GM18505 (cell line): ENCODE data around the gene RFXAP.
"Not testable (repeated sequence)": the region's sequence is repeated elsewhere in the genome, so short reads cannot be mapped to it uniquely, and the experiment has no call there.

Experiments used
- ATAC-seq: cut with Tn5 transposase; IDR thresholded peaks from one replicate; pipeline ENCODE4 v1.9.1; 2021; ENCODE audit not compliant: unreplicated experiment
- POLR2A ChIP-seq: IDR thresholded peaks from 4 replicates; pipeline ENCODE4 v1.6.1; 2011; ENCODE audit warnings: borderline replicate concordance; ENCODE audit not compliant: insufficient read depth, insufficient read length; ENCODE audit errors: extremely low read depth

RFXAP gene

GRCh38 chr13:36818804-36819738, at the start of gene RFXAP:
Gene RFXAP (plus strand): TSS chr13:36819222. CDS start chr13:36819358, 136 bp downstream.
- peak; percentile 73 for TF ChIP-seq POLR2A
- ATAC-seq, result peak; percentile 92

- no peak for TF ChIP-seq POLR2A
- no peak for ATAC-seq
Measured at GRCh38 chr13:36769545-36769944, 49.5 kb upstream of the RFXAP start.

- no peak for ATAC-seq
- no peak for TF ChIP-seq POLR2A
Measured at GRCh38 chr13:36770741-36771140, 48.3 kb upstream of the RFXAP start.

GRCh38 chr13:36772853-36773252, 46.2 kb upstream of the RFXAP start:
- TF ChIP-seq POLR2A, result no peak
- ATAC-seq, result no peak

- ATAC-seq, result no peak
- no peak for TF ChIP-seq POLR2A
Measured at GRCh38 chr13:36774931-36775330, 44.1 kb upstream of the RFXAP start.

- no peak for ATAC-seq
- no peak for TF ChIP-seq POLR2A
Measured at GRCh38 chr13:36776175-36776574, 42.8 kb upstream of the RFXAP start.

- no peak for ATAC-seq
Measured at GRCh38 chr13:36778083-36778671, 40.8 kb upstream of the RFXAP start.

GRCh38 chr13:36783890-36784289, 35.1 kb upstream of the RFXAP start:
- TF ChIP-seq POLR2A, result no peak
- no peak for ATAC-seq

More at GRCh38 chr13:36778083-36778671, 40.8 kb upstream of the RFXAP start:
- TF ChIP-seq POLR2A, result no peak

- ATAC-seq, result not testable (repeated sequence)
Measured at GRCh38 chr13:36786175-36786574, 32.8 kb upstream of the RFXAP start.

GRCh38 chr13:36787181-36787580, 31.8 kb upstream of the RFXAP start:
- no peak for TF ChIP-seq POLR2A
- ATAC-seq, result no peak

GRCh38 chr13:36788276-36788675, 30.7 kb upstream of the RFXAP start:
- TF ChIP-seq POLR2A, result no peak
- ATAC-seq, result no peak

- no peak for TF ChIP-seq POLR2A
- ATAC-seq, result no peak
Measured at GRCh38 chr13:36789061-36789460, 30.0 kb upstream of the RFXAP start.

GRCh38 chr13:36789730-36790129, 29.3 kb upstream of the RFXAP start:
- no peak for ATAC-seq
- no peak for TF ChIP-seq POLR2A

- ATAC-seq, result no peak
- TF ChIP-seq POLR2A, result no peak
Measured at GRCh38 chr13:36794706-36795105, 24.3 kb upstream of the RFXAP start.
